SW 1271 (cell line): Measurements from ENCODE around the gene USP17L18.
"Not testable (repeated sequence)": the region's sequence is repeated elsewhere in the genome, so short reads cannot be mapped to it uniquely, and the experiment has no call there.

ENCODE experiments used
- DNase-seq, 2 experiments: peaks; one replicate each; lab custom pipeline; 2025; lab: John Stamatoyannopoulos, UW

Gene USP17L18

GRCh38 chr4:9247953-9248680 lies at the start of gene USP17L18:
USP17L18 (plus strand) TSS chr4:9248630; CDS start chr4:9248630, 0 bp downstream.
- not testable (repeated sequence) for DNase-seq

GRCh38 chr4:9210357-9210756 lies 38.1 kb upstream of the USP17L18 start, which contains the start of gene USP17L10:
USP17L10 (plus strand) TSS chr4:9210657; CDS start chr4:9210657, 0 bp downstream.
- DNase-seq: not testable (repeated sequence)

GRCh38 chr4:9214701-9215100 lies 33.7 kb upstream of the USP17L18 start:
- DNase-seq: not testable (repeated sequence)

DNA sequence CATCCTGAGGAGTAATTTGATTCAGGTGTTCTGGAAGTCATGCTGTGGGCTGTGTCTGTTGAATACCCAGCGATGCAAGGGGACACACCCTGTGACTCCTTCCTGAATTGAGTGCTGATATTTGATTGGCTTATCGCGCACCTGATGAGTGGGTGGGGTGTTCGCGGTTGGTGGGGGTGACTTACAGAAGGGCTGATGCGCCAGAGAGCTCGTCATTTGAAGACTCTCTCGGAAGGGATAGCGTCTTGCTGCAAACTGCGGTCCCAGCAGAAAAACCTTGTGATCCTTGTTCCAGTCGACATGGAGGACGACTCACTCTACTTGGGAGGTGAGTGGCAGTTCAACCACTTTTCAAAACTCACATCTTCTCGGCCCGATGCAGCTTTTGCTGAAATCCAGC lies 33.3 kb upstream of the USP17L18 start, which contains the start of gene USP17L11:
Gene USP17L11, plus strand, starts transcription at position 301 of the 400 bp plus-strand sequence. Its CDS starts 0 bp downstream, at position 301.
- not testable (repeated sequence) for DNase-seq

- DNase-seq: not testable (repeated sequence)
Measured at GRCh38 chr4:9219852-9220251, 28.6 kb upstream of the USP17L18 start, which contains the start of gene USP17L12. USP17L12 (plus strand) TSS chr4:9220152; CDS start chr4:9220152, 0 bp downstream.

- not testable (repeated sequence) for DNase-seq
Measured at GRCh38 chr4:9224596-9224995, 23.8 kb upstream of the USP17L18 start, which contains the start of gene USP17L13. USP17L13 (plus strand) TSS chr4:9224896; CDS start chr4:9224896, 0 bp downstream.

DNA sequence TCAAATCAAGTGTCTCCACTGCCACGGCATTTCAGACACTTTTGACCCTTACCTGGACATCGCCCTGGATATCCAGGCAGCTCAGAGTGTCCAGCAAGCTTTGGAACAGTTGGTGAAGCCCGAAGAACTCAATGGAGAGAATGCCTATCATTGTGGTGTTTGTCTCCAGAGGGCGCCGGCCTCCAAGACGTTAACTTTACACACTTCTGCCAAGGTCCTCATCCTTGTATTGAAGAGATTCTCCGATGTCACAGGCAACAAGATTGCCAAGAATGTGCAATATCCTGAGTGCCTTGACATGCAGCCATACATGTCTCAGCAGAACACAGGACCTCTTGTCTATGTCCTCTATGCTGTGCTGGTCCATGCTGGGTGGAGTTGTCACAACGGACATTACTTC lies 18.2 kb upstream of the USP17L18 start:
- DNase-seq: not testable (repeated sequence)

DNA sequence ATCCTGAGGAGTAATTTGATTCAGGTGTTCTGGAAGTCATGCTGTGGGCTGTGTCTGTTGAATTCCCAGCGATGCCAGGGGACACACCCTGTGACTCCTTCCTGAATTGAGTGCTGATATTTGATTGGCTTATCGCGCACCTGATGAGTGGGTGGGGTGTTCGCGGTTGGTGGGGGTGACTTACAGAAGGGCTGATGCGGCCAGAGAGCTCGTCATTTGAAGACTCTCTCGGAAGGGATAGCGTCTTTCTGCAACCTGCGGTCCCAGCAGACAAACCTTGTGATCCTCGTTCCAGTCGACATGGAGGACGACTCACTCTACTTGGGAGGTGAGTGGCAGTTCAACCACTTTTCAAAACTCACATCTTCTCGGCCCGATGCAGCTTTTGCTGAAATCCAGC lies 14.3 kb upstream of the USP17L18 start, which contains the start of gene USP17L15:
Gene USP17L15, plus strand, starts transcription at position 301 of the 400 bp plus-strand sequence. Its CDS starts 0 bp downstream, at position 301.
- DNase-seq: not testable (repeated sequence)

GRCh38 chr4:9238461-9238860 lies 10.0 kb upstream of the USP17L18 start:
- DNase-seq: not testable (repeated sequence)

DNA sequence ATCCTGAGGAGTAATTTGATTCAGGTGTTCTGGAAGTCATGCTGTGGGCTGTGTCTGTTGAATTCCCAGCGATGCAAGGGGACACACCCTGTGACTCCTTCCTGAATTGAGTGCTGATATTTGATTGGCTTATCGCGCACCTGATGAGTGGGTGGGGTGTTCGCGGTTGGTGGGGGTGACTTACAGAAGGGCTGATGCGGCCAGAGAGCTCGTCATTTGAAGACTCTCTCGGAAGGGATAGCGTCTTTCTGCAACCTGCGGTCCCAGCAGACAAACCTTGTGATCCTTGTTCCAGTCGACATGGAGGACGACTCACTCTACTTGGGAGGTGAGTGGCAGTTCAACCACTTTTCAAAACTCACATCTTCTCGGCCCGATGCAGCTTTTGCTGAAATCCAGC lies 4.9 kb upstream of the USP17L18 start, which contains the start of gene USP17L17:
Gene USP17L17, plus strand, starts transcription at position 301 of the 400 bp plus-strand sequence. Its CDS starts 0 bp downstream, at position 301.
- DNase-seq: not testable (repeated sequence)

DNA sequence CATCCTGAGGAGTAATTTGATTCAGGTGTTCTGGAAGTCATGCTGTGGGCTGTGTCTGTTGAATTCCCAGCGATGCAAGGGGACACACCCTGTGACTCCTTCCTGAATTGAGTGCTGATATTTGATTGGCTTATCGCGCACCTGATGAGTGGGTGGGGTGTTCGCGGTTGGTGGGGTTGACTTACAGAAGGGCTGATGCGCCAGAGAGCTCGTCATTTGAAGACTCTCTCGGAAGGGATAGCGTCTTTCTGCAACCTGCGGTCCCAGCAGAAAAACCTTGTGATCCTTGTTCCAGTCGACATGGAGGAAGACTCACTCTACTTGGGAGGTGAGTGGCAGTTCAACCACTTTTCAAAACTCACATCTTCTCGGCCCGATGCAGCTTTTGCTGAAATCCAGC lies 4.6 kb downstream of the USP17L18 start, which contains the start of gene USP17L19:
Gene USP17L19, plus strand, starts transcription at position 301 of the 400 bp plus-strand sequence. Its CDS starts 0 bp downstream, at position 301.
- not testable (repeated sequence) for DNase-seq

DNA sequence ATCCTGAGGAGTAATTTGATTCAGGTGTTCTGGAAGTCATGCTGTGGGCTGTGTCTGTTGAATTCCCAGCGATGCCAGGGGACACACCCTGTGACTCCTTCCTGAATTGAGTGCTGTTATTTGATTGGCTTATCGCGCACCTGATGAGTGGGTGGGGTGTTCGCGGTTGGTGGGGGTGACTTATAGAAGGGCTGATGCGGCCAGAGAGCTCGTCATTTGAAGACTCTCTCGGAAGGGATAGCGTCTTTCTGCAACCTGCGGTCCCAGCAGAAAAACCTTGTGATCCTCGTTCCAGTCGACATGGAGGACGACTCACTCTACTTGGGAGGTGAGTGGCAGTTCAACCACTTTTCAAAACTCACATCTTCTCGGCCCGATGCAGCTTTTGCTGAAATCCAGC lies 9.4 kb downstream of the USP17L18 start, which contains the start of gene USP17L20:
Gene USP17L20, plus strand, starts transcription at position 301 of the 400 bp plus-strand sequence. Its CDS starts 0 bp downstream, at position 301.
- DNase-seq: not testable (repeated sequence)

DNA sequence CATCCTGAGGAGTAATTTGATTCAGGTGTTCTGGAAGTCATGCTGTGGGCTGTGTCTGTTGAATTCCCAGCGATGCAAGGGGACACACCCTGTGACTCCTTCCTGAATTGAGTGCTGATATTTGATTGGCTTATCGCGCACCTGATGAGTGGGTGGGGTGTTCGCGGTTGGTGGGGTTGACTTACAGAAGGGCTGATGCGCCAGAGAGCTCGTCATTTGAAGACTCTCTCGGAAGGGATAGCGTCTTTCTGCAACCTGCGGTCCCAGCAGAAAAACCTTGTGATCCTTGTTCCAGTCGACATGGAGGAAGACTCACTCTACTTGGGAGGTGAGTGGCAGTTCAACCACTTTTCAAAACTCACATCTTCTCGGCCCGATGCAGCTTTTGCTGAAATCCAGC lies 14.1 kb downstream of the USP17L18 start, which contains the start of gene USP17L21:
Gene USP17L21, plus strand, starts transcription at position 301 of the 400 bp plus-strand sequence. Its CDS starts 0 bp downstream, at position 301.
- DNase-seq: not testable (repeated sequence)

GRCh38 chr4:9267319-9267718 lies 18.9 kb downstream of the USP17L18 start, which contains the start of gene USP17L22:
USP17L22 (plus strand) TSS chr4:9267619; CDS start chr4:9267619, 0 bp downstream.
- DNase-seq: not testable (repeated sequence)

- not testable (repeated sequence) for DNase-seq
Measured at GRCh38 chr4:9271719-9272118, 23.3 kb downstream of the USP17L18 start.
